ENCODE measurements around the gene NXPE3.
"Not testable (repeated sequence)": the region's sequence is repeated elsewhere in the genome, so short reads cannot be mapped to it uniquely, and the experiment has no call there.

NXPE3 gene

DNA sequence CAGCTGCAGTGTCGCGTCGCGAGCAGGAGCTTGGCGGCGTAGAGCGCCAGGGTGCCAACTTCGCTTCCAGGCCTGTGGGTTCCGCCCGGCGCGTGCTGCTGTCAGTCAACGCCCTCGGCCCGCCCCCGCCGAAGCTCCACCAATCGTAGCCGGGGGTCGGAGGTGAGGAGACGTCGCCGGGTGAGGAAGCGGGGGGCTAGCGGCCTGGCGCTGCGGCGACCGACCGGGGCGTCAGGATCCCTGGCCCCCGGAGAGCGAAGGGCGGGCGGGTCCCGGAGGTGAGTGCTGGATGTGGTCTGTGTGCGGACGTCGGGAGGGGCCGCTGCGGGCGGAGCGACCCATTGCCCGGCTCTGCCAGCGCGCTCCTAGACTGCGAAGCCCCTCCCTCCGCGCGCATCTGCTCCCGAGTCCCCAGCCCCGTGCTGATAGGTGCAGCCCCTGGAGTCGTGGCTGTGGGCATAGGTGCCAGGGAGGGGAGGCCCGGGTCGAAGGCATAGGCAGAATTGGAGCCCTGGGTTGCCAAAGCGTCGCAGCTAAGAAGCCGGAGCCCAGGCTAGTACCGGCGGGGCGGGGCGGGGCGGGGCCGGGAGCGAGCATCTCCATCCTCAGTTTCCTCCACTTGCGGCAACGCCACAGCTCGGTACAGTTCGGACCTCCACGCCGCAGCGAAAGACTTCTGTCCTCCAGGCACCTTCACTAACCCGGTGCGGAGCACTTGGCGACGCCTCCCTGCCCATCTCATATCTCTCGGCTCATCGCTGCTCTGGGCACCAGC, at the start of gene NXPE3:
Gene NXPE3, plus strand, starts transcription at position 165 of the 775 bp plus-strand sequence. CDS start 6,386 bp downstream, outside the sequence.
- ChIA-PET POLR2A (ENCODE audit: low non-redundant PET) (interaction anchor here (0.5 to 0.6 kb wide), 2 partner anchors 55 to 94 kb away, joined by 3 read pairs; partner anchors contain the start of gene CEP97), CTCF (interaction anchor here (0.6 kb wide), 2 partner anchors 55 to 314 kb away, joined by 3 to 4 read pairs; partner anchors contain the start of gene CEP97)
- peak; percentile 81 for DNase-seq (ENCODE audit: low spot score)
- TF ChIP-seq CTCF (conservative IDR thresholded peaks at IDR 0.05; ENCODE audit: low read depth) = no peak
- peak within 1 kb of the TSS; percentile 82 for H3K27ac ChIP-seq

DNA sequence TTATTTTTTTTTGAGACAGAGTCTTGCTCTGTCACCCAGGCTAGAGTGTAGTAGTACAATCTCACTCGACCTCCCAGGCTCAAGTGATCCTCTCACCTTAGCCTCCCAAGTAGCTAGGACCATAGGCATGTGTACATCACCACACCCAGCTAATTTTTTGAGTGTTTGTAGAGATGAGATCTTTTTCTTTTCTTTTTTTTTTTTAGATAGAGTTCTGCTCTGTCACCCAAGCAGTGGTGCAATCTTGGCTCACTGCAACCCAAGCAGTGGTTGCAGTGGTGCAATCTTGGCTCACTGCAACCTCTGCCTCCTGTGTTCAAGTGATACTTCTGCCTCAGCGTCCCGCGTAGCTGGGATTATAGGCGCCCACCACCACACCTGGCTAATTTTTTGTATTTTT, 49.4 kb upstream of the NXPE3 start:
- no peak for TF ChIP-seq CTCF (conservative IDR thresholded peaks at IDR 0.05; ENCODE audit: low read depth)
- no peak overlapping the region for H3K27ac ChIP-seq
- no peak for DNase-seq (ENCODE audit: low spot score)
- ChIA-PET POLR2A (ENCODE audit: low non-redundant PET) (no interaction called here), CTCF (no interaction called here)

GRCh38 chr3:101730839-101731238, 48.2 kb upstream of the NXPE3 start:
- CTCF ChIA-PET = interaction anchor here (0.6 kb wide), 1 partner anchor 26 kb away, joined by 7 read pairs; no protein-coding TSS in a partner anchor
- TF ChIP-seq CTCF (conservative IDR thresholded peaks at IDR 0.05; ENCODE audit: low read depth) = no peak
- DNase-seq (ENCODE audit: low spot score) = no peak
- no peak overlapping the region for H3K27ac ChIP-seq
- POLR2A ChIA-PET (ENCODE audit: low non-redundant PET) = no interaction called here

DNA sequence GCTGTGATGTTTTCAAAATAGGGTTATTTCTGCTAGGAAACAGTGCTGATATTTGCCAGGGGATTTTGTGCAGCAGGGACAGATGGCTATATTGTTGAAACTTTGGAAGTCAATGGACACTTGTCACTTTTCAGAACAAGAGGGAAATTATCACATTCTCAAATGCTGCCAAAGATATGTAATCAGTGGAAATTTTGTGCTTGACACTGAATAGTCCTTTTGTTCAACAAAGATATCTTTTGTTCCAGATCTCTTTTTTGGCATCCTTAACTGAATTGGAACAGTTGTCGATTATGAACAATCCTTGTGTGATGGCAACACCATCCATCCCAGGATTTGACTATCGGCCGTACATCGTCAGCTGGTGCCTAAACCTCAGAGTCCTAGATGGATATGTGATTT, 46.8 kb upstream of the NXPE3 start:
- no peak overlapping the region for H3K27ac ChIP-seq
- POLR2A ChIA-PET (ENCODE audit: low non-redundant PET) = no interaction called here
- CTCF ChIA-PET = no interaction called here
- no peak for DNase-seq (ENCODE audit: low spot score)
- no peak for TF ChIP-seq CTCF (conservative IDR thresholded peaks at IDR 0.05; ENCODE audit: low read depth)

DNA sequence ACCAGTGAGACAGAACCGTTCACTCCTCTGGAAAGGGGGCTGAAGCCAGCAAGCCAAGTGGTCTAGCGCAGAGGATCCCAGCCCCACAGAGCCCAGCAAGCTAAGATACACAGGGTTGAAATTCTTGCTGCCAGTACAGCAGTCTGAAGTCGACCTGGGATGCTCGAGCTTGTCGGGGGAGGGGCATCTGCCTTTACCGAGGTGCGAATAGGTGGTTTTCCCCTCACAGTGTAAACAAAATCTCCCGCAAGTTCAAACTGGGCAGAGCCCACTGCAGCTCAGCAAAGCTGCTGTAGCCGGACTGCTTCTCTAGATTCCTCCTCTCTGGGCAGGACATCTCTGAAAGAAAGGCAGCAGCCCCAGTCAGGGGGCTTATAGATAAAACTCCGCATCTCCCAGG, 43.2 kb upstream of the NXPE3 start:
- H3K27ac ChIP-seq = no peak overlapping the region
- CTCF ChIA-PET = no interaction called here
- no peak for TF ChIP-seq CTCF (conservative IDR thresholded peaks at IDR 0.05; ENCODE audit: low read depth)
- POLR2A ChIA-PET (ENCODE audit: low non-redundant PET) = no interaction called here
- no peak for DNase-seq (ENCODE audit: low spot score)

DNA sequence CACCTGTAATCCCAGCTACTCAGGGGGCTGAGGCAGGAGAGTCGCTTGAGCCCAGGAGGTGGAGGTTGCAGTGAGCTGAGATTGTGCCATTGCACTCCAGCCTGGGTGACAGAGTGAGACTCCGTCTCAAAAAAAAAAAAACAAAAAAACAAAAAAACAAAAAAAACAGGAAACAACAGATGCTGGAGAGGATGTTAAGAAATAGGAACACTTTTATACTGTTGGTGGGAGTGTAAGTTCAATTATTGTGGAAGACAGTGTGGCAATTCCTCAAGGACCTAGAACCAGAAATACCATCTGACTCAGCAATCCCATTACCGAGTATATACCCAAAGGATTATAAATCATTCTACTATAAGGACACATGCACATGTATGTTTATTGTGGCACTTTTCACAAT, 37.1 kb upstream of the NXPE3 start:
- POLR2A ChIA-PET (ENCODE audit: low non-redundant PET); H3K27ac ChIP-seq; CTCF ChIA-PET; DNase-seq (ENCODE audit: low spot score): not testable (repeated sequence)

- H3K27ac ChIP-seq = no peak overlapping the region
- DNase-seq (ENCODE audit: low spot score) = no peak
- TF ChIP-seq CTCF (conservative IDR thresholded peaks at IDR 0.05; ENCODE audit: low read depth) = no peak
- CTCF ChIA-PET = interaction anchor here (0.6 kb wide), 1 partner anchor 25 kb away, joined by 4 read pairs; no protein-coding TSS in a partner anchor
- POLR2A ChIA-PET (ENCODE audit: low non-redundant PET) = no interaction called here
These were observed 34.2 kb upstream of the NXPE3 start for GRCh38 chr3:101744811-101745210.

GRCh38 chr3:101745934-101746333, 33.1 kb upstream of the NXPE3 start:
- POLR2A ChIA-PET (ENCODE audit: low non-redundant PET); H3K27ac ChIP-seq; CTCF ChIA-PET; DNase-seq (ENCODE audit: low spot score): not testable (repeated sequence)

- POLR2A ChIA-PET (ENCODE audit: low non-redundant PET); H3K27ac ChIP-seq; CTCF ChIA-PET; DNase-seq (ENCODE audit: low spot score): not testable (repeated sequence)
These were observed 25.5 kb upstream of the NXPE3 start for GRCh38 chr3:101753386-101754113.
